Ascending aorta (tissue), 2 donors: ENCODE data around the gene CYTH3. TPM values are rescaled to one million over a fixed set of nuclear protein-coding genes. Genes with fewer than 3 reads are reported as not detected.

ENCODE experiments used
- DNase-seq, 2 donors: peaks; one replicate each; pipeline ENCODE4 v3.0.0-alpha.2; 2019; ENCODE audit warnings: low spot score in 2 of 2
- H3K27ac ChIP-seq, 2 donors: fragments of 200-600 bp; sonication (generic); one replicate each; pipeline ENCODE4 v1.5.1; 2016 to 2017; ENCODE audit warnings: mild to moderate bottlenecking in 1 of 2
- H3K27me3 ChIP-seq: fragments of 200-600 bp; sonication (generic); one replicate; pipeline ENCODE4 v1.5.1; 2017
- H3K36me3 ChIP-seq, 2 donors: fragments of 200-600 bp; sonication (generic); one replicate each; pipeline ENCODE4 v1.5.1; 2016
- H3K4me1 ChIP-seq, 2 donors: fragments of 200-600 bp; sonication (generic); one replicate each; pipeline ENCODE4 v1.5.1; 2016 to 2017; ENCODE audit warnings: mild to moderate bottlenecking in 1 of 2
- H3K4me3 ChIP-seq, 2 donors: fragments of 200-600 bp; sonication (generic); one replicate each; pipeline ENCODE4 v1.5.1; 2016 to 2017; ENCODE audit warnings: mild to moderate bottlenecking in 1 of 2
- H3K9me3 ChIP-seq, 2 donors: fragments of 200-600 bp; sonication (generic); one replicate each; pipeline ENCODE4 v1.5.1; 2016
- CTCF ChIP-seq, 3 experiments: fragments of 200-600 bp in 2 of 3; fragments of 450-650 bp in 1 of 3; sonication (generic) in 2 of 3; IDR thresholded peaks; one replicate each; pipeline ENCODE4 v1.5.1; 2016 to 2019; ENCODE audit warnings: antibody characterized with exemption in 3 of 3, mild to moderate bottlenecking in 1 of 3, moderate library complexity in 1 of 3
- intact Hi-C: fragments of 100-400 bp; cut with DNase I; formaldehyde crosslinking; loops from one replicate; pipeline ENCODE4 v1.15.1; 2023
- total RNA-seq: library from RNA; depleted of rRNA; stranded (reverse); fragments of >200 nt; gene quantifications from one replicate; pipeline ENCODE4 v1.1.0, GENCODE V29; 2016

CYTH3 gene
- total RNA-seq, 1 donor from 2014 or later = 51.8 TPM

- Histone ChIP-seq H3K36me3 (peaks cover 51 to 57% of the 10 kb centered on the region in 2 donors), H3K27ac (no peak overlapping the region), H3K4me3 (no peak overlapping the region), H3K4me1 (no peaks in the 10 kb centered on the region), H3K9me3 (no peaks in the 10 kb centered on the region), H3K27me3 (no peaks in the 10 kb centered on the region)
- no peak for DNase-seq
- no peak for TF ChIP-seq CTCF (IDR thresholded peaks at IDR 0.05)
- intact Hi-C loops = no loop called here
Observed at GRCh38 chr7:6139189-6139996, 133.0 kb downstream of the CYTH3 start.

GRCh38 chr7:6136475-6136874 lies 135.9 kb downstream of the CYTH3 start:
- Histone ChIP-seq H3K4me1 (no peaks in the 10 kb centered on the region), H3K9me3 (no peaks in the 10 kb centered on the region), H3K4me3 (no peak overlapping the region), H3K27ac (no peak overlapping the region), H3K36me3 (peaks cover 38 to 43% of the 10 kb centered on the region in 2 donors), H3K27me3 (no peaks in the 10 kb centered on the region)
- DNase-seq = no peak
- intact Hi-C loops = no loop called here
- TF ChIP-seq CTCF (IDR thresholded peaks at IDR 0.05) = no peak

- no peak for TF ChIP-seq CTCF (IDR thresholded peaks at IDR 0.05)
- Histone ChIP-seq H3K9me3 (no peaks in the 10 kb centered on the region), H3K27me3 (no peaks in the 10 kb centered on the region), H3K4me1 (no peaks in the 10 kb centered on the region), H3K27ac (no peak overlapping the region), H3K36me3 (peaks cover 16 to 40% of the 10 kb centered on the region in 2 donors), H3K4me3 (no peak overlapping the region)
- DNase-seq = no peak
- intact Hi-C loops = no loop called here
Observed at GRCh38 chr7:6133249-6133648, 139.2 kb downstream of the CYTH3 start.

GRCh38 chr7:6130007-6130587 lies 142.3 kb downstream of the CYTH3 start:
- H3K36me3 ChIP-seq = peaks cover 8 to 33% of the 10 kb centered on the region in 2 donors
- intact Hi-C loops = no loop called here
- no peaks in the 10 kb centered on the region for H3K9me3 ChIP-seq
- H3K4me1 ChIP-seq = no peaks in the 10 kb centered on the region
- H3K27me3 ChIP-seq = no peaks in the 10 kb centered on the region
- no peak overlapping the region for H3K27ac ChIP-seq
- H3K4me3 ChIP-seq = no peak overlapping the region
- no peak for DNase-seq
- TF ChIP-seq CTCF (IDR thresholded peaks at IDR 0.05) = no peak

GRCh38 chr7:6128205-6128604 lies 144.2 kb downstream of the CYTH3 start:
- no peak for DNase-seq
- intact Hi-C loops = no loop called here
- no peak overlapping the region for H3K27ac ChIP-seq
- no peak for TF ChIP-seq CTCF (IDR thresholded peaks at IDR 0.05)
- H3K4me3 ChIP-seq = no peak overlapping the region
- H3K36me3 ChIP-seq = peaks cover 11 to 44% of the 10 kb centered on the region in 2 donors
- no peaks in the 10 kb centered on the region for H3K4me1 ChIP-seq
- H3K9me3 ChIP-seq = no peaks in the 10 kb centered on the region
- no peaks in the 10 kb centered on the region for H3K27me3 ChIP-seq
